Activated CD8-positive, alpha-beta memory T cell treated with anti-CD3 and anti-CD28 coated beads, Interleukin-2, amount 50 U/mL, for 24 hours (primary cell): ENCODE data around the gene ETNK2.
"Not testable (repeated sequence)": the region's sequence is repeated elsewhere in the genome, so short reads cannot be mapped to it uniquely, and the experiment has no call there.

Experiments
- DNase-seq: peaks from one replicate; pipeline ENCODE4 v3.0.0-alpha.2; 2020; ENCODE audit errors: extremely low read depth

The ETNK2 gene

DNA sequence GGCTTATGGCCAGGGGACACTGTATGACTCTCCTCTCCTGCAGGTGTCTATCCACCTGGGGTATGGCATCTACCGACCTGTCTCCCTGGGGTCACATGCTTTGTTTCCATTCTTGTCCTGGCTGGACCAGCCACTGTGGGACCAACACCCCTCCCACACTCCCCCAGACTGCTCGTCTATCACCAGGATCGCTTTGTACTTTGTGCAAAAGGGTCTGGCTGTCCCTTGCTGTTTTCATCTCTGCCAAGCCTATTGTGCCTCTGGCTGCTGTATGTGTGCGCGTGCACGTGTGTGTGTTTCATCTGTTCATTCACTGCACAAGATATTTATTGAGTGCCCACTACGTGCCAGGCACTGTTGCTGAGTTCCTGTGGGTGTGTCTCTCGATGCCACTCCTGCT is 25.5 kb downstream of the ETNK2 start:
- DNase-seq = no peak

DNA sequence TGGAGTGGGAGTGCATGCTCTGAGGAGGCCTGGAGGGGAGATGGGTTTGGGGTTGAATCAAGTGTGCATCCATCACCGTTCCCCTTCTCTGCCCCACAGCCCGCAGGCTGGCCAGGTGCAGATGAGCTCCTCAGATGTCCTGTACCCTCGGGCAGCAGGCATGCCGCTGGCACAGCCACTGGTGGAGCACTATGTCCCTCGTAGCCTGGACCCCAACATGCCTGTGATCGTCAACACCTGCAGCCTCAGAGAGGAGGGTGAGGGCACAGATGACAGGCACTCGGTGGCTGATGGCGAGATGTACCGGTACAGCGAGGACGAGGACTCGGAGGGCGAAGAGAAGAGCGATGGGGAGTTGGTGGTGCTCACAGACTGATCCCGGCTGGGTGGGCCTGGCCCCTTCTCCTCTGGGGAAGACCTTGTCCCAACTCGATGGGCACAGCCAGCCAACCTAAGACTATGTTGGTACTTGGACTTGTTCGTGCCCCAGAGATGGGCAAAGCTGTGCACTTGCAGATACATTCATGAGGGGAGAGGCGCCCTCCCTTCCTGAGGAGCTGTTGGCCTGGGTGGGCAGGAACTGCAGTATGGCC is 26.0 kb downstream of the ETNK2 start:
- no peak for DNase-seq

DNA sequence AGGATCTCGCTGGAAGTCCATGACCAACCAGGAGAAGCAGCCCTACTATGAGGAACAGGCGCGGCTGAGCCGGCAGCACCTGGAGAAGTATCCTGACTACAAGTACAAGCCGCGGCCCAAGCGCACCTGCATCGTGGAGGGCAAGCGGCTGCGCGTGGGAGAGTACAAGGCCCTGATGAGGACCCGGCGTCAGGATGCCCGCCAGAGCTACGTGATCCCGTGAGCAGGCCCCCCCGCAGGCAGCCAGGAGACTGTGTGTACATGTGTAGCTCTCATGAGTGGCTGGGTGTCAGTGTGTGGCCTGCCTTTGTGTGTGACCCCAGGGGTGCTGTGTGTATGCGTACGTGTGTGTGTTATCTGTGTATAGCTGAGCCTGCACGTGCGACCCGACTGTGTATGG is 27.2 kb downstream of the ETNK2 start:
- DNase-seq = no peak

DNA sequence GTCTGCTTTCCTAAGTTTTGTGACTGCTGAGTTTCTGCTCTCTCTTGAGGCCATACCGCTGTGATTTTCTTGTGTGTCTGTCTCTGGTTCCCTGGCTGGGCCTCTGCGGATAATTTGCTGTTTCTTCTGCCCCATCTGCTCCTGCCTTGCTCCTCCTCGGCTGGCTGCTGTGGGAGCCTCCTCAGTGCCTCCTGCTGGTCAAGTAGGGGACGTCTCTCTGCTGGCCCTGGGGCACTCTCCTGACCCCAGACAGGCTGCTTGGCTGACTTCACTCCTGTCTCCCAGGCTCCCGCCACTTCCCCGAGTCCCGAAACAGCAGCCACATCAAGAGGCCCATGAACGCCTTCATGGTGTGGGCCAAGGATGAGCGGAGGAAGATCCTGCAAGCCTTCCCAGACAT is 28.5 kb downstream of the ETNK2 start:
- no peak for DNase-seq

DNA sequence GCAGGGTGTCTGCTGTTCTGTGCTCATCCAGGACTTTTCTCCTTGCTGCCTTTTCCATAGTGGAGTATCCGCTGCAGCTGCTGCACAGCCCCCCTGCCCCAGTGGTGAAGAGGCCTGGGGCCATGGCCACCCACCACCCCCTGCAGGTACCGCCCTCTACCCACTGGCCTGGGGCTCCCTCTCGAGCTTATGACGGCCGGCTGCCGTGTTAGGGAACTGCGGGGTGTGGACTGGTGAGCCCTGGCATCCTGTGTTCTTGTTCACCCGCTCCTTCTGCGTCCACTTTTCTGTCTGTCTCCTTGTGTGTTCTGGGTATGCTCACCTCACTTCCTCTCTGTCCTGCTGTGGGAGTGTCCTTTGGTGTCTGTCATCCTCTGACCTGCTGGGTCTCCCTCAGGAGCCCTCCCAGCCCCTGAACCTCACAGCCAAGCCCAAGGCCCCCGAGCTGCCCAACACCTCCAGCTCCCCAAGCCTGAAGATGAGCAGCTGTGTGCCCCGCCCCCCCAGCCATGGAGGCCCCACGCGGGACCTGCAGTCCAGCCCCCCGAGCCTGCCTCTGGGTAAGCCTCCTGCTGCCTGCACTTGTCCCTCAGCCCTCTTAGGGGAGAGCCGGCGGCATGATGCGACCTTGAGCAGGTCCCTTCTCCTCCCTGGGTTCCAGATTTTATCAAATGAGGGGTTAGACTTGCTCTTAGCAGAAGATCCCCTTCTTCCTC is 29.8 kb downstream of the ETNK2 start:
- DNase-seq = no peak

DNA sequence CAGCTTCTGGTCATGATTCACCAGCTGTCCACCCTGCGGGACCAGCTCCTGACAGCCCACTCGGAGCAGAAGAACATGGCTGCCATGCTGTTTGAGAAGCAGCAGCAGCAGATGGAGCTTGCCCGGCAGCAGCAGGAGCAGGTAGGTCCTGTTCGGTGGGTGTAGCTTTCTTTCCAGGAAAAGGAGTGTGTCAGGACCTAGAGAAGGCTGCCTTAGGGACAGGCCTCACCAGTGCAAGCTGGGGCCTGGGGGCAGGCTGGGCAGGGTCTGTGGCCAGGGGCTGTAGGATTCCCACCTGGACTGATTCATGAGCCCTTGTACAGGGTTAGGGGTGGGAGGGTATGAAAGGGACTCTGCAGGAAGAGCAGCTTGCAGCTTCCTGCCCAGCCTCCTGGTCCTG is 35.3 kb downstream of the ETNK2 start:
- no peak for DNase-seq

DNA sequence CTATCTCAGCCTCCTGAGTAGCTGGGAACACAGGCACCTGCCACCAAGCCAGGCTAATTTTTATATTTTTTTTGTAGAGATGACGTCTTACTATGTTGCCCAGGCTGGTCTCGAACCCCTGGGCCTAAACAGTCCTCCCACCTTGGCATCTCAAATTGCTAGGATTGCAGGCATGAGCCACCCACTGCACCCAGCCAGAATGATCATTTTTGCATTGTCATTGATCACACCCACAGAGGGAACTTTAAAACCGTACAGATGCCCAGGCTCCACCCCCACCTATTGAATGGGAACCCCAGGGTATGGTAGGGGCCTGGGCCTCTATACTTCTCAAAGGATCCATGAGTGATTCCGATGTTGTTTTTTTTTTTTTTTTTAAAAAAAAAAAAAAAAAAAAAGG is 36.7 kb downstream of the ETNK2 start:
- DNase-seq = no peak

DNA sequence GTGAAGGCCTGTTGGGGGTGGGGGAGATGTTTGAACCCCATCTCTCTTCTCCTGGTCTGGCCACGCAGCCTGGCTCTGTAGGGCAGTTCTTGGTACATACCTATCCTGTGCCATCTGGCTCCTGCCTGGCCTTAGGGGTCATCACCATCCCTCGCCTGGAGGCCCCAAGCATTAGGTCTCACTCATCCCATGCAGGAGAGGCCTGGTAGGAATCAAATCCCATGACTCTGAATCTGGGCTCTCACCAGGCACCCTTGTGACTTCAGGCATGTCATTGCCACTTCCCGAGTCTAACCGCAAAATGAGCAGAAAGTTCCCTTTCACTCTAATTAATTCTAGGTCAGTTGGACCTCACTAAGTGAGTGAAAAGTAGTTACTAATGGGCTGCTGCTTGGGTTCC is 37.2 kb downstream of the ETNK2 start:
- no peak for DNase-seq

DNA sequence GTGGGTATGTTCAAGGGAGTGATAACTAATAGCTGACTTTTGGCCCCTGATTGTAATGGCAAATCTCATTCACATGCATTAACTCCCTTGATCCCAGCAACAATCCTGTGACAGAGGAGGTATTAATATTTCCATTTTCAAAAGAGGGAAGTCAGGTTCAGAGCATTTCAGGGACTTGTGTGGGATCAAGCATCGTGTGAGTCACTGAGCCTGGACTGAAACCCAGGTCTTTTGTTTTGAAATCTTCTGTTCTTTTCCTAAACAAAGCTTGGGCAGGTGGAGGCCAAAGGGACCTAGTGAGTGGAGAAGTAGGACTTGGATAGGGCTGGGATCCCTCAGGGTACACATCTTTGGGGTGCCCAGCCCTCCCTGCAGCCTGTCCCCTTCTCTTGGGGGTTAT is 37.9 kb downstream of the ETNK2 start:
- no peak for DNase-seq

DNA sequence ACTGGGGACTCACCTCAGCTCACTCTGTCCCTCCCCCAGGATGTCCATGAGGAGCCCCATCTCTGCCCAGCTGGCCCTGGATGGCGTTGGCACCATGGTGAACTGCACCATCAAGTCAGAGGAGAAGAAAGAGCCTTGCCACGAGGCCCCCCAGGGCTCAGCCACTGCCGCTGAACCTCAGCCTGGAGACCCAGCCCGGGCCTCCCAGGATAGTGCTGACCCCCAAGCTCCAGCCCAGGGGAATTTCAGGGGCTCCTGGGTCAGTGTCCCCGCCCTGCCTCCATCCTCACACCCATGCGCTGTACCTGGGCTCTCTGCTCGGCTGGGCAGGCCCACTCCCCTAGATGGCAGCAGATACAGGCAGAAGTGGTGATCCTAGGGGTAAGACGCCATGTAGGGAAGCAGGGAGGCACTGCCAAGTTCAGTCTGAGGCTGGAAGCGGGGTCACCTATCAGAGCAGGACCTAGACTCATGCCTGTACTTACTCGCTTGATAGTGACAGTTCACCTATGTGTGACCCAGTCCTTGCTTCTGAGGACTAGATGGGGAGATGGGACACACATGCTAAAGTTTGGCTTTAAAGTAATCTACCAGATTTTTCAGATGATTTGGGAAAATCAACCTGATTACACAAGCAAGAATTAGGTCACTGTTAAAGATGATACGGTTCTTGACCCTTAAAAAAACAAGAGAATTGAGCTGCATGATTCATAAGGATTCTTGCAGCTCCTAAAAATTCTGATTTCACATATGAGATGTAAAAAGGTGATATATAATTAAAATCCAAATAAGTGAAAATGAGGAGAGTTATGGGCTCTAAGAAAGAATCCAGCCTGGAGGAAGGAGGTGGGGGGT is 38.7 kb downstream of the ETNK2 start:
- DNase-seq = no peak

DNA sequence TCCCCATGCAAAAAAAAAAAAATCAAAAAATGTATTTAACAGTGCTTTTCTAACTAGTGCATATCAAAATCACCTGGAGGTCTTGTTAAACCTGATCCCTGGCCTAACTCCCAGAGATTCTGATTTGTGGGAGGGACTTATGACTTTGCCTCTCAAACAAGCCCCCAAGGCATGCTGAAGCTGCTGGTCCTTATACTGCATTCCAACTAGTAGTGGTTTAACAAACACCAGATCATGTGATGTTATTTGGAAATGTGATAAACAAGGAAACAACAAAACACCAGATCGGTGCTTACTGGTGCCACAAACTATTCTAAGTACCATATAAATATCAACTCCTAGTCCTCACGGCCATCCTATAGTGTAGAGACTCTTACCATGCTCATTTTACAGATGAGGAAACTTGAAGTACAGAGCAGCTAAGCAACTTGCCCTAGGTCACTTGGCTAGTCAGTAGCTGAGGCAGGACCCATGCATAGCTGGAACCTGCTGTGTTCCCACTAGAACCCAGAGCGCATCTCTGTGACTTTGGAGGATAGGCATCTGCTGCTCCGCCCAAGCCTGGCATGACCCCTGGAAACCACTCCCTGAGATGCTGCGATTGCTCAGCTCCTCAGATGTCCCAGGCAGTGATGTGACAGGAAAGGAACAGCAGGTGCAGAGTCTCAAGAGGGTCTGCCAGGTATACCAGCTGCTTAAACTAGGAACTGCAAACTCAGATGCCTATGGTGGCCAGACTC is 40.8 kb downstream of the ETNK2 start:
- no peak for DNase-seq

DNA sequence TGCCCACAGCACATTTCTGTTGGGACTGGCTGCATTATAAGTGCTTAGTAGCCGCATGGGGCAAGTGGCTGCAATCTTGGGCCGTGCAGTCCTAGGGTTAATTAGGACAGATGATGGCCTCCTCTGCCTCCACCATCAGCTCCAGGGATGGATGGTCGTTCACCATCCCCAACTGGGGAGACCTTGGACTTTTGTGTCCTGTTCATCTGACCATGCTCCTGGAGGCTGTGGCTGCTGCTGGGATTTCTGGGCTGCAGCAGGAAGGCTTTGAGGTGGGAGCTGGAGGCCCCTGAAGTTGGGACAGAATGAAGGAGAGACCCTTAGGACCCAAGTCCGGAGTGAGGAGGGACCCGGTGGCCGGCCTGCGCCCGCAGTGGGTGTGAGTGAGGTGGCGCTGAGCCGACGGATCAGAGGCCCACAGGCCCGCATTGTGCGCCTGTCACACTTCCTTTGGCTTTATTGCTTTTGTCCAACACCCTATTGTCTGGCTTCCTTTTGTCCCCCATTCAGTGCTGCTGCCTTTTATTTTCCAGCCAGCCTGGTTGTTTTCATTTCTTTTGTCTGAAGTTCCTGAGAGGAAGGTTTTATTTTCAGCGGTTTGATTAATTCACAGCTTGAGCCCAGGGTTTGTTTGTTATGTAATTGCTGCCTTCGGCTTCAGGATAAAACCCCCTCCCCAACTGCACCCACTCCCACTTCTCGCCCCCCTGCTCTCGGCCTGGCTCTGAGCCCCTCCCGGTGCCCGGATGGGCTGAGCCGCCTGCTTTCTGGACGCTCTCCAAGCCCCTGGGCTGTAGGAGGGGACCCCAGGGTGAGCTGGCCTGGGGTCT is 43.3 kb downstream of the ETNK2 start:
- no peak for DNase-seq

DNA sequence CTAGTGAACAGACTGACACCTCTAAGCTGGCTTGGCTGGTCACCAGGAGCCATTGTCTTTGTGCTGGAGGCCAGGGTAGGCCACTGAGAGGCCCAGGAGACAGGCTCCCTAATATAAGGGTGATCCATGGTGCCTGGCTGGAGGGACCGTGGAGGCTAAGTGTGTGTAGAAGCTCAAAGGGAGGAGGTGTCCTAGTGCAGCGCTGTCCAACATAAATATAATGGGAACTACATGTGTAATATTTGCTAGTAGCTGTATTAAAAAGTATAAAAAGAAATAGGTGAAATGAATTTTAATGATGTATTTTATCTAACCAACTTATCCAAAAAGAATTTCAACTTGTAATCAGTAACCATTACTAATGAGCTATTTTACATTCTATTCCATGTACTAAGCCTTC is 44.0 kb downstream of the ETNK2 start:
- DNase-seq = no peak

DNA sequence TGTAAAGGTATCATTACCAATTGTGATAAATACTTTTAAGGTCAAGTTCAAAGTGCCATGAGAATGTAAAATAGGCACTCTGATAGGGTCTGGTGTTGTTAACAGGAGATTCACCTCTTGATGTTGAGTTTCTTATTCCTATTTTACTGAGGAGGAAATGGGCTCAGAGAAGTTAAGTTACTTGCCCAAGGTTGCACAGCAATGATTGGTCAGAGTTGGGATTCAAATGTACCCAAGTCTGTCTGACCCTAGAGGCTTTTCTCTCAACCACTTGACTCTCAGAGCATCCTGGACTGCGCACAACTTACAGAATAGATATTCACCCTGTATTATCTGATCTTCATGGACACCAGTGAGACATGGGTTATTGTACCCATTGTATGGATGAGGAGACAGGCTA is 45.0 kb downstream of the ETNK2 start:
- DNase-seq = no peak

DNA sequence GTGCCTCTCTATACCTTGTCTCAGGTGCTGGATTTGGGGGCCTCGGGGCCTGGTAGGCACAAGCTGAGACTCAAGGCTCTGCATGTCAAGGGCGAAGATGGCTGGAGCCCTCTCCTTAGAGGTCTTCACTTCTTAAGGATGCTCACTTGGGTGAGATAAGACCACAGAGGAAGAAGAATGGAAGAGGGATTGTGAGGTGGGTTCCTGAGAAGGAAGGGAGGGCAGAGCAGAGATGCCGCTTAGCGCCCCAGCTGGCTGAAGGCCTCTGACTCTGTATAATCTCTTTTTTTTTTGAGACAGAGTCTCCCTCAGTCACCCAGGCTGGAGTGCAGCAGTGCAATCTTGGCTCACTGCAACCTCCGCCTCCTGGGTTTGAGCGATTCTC is 46.7 kb downstream of the ETNK2 start:
- DNase-seq = no peak

DNA sequence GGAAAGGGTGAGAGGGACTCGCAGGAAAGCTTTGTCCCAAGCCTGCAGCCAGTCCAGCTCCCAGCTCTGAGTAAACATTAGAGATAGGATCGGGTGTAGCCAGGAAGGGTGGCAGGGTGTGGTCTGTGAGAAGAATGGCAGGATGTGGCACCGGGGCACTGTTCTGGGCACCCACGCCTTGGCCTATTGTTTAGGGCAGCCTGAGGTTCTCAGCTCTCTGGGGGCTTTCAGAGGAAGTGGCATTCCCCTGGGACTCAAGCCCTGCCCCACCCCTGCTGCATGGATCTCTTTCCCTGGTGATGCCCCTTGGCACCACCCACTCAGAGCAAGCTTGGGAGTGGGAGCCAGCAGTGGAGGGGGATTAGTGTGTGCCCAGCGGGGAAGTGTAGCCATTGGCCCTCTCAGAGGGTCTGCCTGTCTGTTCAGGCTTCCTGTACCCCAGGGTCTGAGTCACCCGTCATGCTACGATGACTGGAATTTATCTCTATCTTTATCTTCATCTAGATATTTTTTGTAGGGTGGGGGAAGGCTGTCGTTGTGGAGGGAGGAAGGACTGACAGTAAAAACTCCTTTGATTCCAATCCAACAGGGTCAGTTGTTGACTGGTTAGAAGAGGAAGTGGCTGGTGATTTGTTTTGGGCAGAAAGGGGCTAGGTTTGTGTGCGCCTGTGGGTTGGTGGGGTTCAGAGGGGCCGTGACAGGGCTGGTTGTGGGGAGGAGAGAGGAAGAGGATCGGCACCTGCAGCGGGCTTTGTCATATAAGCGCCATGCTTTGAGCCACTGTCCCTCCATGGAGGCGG is 47.3 kb downstream of the ETNK2 start:
- DNase-seq = no peak

DNA sequence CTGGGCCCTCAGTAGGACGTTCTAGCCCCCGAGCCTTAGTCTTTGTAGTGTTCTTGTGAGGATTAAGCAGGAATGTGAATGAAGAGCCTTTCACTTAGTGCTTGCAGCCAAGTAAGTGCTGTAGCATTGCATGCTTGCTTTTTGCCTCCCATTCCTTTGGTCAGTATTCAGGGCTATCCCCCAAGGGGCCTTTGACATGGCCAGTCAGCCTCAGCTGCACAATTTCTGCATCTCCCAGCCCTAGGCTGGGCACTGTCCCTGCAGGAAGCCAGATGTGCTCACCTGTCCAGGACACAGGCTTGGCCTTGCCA is 48.5 kb downstream of the ETNK2 start:
- no peak for DNase-seq

DNA sequence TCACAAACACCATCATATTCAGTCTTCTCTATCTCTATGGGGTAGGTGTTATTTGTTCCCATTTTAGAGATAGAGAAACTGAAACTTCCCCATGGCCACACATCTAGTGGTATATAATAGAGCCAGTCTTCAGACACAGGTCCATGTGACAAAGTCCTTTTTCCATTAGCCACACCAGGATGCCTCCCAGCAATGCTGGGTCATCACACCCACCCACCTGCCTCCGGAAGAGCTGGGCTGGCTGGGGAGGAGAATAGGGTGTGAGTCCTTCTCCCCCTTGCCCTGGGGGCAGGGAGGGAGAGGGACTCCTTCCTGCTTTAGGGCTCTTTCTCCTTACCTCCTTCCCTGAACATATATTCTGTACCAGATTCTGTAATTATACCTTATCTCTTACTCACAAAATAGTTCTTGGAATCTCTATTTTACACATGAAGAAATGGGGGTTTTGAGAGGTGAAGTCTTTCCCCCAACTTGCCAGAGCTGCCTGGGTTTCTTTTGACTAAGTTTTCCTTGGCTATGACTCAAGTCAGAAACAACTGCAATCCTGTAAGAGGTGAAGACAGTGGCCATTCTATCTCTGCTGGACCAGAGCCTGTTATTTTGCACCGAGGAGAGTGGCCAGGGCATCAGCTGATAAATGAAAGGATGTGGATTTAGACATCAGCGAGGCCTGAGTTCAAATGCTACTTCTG is 49.0 kb downstream of the ETNK2 start:
- DNase-seq = no peak

DNA sequence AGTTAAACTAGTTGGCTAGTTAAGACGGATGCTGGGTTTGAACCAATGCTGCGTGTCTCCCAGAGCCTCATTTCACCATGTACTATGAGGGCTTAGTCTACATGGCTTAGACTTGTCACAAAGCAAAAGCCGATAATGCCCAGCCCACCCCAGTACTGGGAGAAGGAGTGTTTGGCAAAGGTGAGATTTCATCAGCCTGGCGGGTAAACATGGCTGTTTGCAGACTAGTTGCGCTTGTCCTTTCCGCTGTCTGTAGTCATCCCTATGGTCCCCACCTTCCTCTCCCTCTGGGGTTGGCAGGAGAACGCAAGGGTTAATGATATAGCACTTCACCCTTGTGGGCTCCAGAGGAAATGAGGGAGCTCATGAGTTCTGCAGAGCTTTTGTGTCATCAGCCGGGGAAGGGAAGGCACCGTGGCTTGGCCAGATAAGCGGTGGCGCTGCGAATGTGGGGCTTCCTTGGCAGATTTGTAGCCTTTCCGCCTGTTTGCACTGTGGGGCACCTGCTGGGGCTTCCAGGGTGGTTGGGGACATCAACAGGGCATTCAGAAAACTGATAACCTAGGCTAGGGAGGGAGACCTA is 49.7 kb downstream of the ETNK2 start:
- DNase-seq = no peak

DNA sequence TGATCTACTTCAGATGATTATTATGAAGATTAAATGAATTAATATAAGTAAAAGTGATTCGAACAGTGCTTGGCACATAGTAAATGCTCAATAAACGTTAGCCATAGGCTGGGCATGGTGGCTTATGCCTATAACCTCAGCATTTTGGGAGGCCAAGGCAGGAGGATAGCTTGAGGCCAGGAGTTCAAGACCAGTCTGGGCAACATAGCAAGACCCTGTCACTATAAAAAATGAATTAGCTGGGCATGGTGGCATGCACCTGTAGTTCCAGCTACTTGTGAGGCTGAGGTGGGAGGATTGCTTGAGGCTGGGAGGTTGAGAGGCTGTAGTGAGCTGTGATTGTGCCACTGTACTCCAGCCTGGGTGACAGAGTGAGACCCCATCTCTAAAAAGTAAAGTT is 52.1 kb downstream of the ETNK2 start:
- not testable (repeated sequence) for DNase-seq
